GM19372 (cell line): Measurements from ENCODE around the gene GABARAPL1.
"Not testable (repeated sequence)": the region's sequence is repeated elsewhere in the genome, so short reads cannot be mapped to it uniquely, and the experiment has no call there.

Source experiments
- ATAC-seq: cut with Tn5 transposase; IDR thresholded peaks from one replicate; pipeline ENCODE4 v1.9.1; 2021; ENCODE audit warnings: mild to moderate bottlenecking, low read depth, moderate library complexity; ENCODE audit not compliant: unreplicated experiment

GABARAPL1 gene

DNA sequence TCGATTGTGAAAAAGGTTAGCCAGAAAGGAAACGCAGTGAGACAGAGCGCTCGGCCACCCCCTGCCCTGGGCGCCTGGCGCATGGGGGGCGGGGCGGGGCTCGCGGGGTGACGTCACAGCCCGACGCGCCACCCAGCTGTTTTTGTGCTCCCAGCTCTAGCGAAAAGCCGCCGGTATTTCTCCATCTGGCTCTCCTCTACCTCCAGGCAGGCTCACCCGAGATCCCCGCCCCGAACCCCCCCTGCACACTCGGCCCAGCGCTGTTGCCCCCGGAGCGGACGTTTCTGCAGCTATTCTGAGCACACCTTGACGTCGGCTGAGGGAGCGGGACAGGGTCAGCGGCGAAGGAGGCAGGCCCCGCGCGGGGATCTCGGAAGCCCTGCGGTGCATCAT is at the start of gene GABARAPL1:
TSS of gene GABARAPL1 (plus strand) at position 139 of the 393 bp plus-strand sequence. CDS start at position 392, 253 bp downstream.
- ATAC-seq = peak; percentile 54

- no peak for ATAC-seq
Observed at GRCh38 chr12:10163084-10163483, 49.6 kb upstream of the GABARAPL1 start.

- no peak for ATAC-seq
Observed at GRCh38 chr12:10165421-10165820, 47.3 kb upstream of the GABARAPL1 start.

DNA sequence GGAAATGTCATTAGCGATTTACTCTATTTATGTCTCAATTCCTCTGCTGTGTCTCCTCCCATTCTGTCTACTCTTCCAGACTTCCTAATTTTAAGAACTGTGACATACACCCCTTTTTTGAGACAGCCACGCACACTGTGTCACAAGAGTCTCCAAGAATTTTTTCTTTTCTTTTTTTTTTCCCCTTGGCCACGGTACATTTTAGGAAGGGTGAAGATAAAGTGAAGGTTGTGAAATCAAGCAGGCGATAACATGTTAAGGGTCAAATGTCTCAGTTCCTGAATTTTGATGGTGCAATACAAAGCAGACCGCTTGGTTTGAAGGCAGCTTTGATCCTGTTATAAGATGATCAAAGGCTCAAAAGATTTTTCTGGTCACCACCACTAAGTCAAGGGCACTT is 45.1 kb upstream of the GABARAPL1 start:
- no peak for ATAC-seq

- ATAC-seq = no peak
Observed at GRCh38 chr12:10169104-10169503, 43.6 kb upstream of the GABARAPL1 start.

GRCh38 chr12:10170216-10170615 is 42.5 kb upstream of the GABARAPL1 start:
- ATAC-seq = no peak

DNA sequence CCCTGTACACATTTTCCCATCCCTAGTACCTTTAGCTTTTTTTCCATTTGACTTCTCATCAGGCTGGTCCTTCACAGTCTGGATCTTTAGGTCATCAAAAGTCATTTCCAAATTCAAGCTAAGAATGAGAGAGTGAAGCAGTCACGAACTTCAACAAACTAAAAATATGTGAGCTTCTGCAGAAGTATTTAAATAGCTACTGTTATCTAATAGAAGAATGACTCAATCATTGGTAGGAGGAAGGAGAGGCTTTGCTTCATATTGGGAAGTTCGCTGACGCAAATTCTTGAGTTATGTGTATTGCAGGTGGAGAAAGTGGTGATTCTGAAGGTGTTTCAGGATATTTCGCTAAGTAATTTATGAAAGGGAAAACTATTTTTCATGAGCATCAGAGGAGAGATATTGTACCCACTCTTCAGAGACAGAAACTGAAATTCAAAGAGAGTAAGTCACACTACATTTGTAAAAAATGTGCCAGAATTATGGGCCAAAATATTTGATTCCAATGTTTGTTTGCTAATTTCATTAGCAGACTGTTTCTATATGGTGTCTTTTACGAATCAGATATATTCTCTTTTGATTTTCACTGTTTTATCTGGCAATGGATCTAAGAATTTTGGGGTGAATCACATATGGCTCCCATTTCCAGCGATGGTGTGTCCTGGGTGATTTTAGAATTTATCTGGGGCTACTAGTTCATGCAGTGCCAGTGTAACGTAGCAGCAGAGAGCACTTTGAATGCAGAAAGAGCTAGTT is 40.5 kb upstream of the GABARAPL1 start, which contains the start of gene OLR1:
TSS of gene OLR1 (minus strand) at position 160 of the 756 bp plus-strand sequence. CDS start at position 105, 55 bp downstream.
- ATAC-seq = no peak

DNA sequence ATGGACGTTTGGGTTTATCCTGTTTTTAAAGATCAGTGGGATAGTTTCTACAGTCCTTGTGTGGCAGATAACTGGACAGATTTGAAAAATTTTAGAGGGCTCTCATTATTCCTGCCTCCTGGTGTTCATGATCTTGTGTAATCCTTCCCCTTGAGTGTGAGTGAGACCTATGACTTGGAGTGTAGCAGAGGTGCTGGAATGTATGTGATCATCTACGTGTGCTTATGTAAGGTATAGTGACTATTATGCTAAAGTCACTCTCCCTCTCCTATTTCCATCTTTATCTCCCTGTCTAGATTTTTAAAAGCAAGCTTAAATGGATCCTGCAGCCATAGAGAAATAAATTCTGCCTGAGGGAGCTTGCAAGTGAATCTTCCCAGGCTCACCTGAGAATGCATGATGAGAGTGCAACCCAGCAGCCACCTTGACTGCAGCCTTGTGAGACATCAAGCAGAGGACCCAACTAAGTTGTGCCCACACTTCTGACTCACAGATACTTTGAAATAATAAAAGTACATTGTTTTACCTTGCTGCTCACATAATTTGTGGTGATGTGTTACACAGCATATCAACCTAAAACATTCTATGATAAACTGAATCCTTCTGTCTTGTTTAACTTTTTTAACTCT is 37.6 kb upstream of the GABARAPL1 start:
- ATAC-seq = no peak

DNA sequence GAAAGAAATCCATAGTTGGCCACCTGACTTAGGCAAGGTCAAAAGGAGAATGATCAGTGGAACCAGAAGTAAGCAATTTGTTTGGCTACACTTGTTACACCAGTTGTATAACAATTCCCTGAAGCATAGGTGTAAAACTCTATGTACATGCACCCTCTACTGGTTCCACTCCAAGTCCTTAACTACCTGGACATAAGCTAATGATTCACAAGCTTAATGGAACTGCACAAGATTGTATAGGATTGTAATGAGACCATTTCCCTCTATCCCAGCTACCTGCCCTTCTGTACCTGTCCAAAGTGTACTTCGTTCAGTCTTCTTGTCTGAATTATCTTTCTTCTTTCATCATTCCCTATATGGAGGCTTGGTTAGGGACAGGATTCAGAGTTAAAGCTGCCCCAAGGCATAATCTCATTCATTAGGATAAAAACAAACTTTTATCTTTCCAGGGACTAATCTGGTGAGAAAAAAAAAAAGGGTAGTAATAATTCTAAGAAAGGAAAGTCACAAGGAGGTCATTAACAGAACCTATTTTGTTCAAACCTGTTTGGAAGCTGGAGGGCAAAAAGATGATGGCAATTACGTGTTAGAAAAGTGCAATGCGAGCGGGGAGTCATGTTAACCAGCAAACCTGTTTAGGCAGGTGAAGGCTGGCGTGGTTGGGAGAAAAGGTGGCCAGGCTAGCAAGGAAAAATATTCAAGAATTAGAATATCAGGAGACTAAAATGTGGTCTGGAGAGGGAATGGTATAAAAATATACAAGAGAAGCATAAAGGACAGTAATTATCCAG is 36.6 kb upstream of the GABARAPL1 start:
- ATAC-seq = no peak

- no peak for ATAC-seq
Observed at GRCh38 chr12:10178821-10179220, 33.9 kb upstream of the GABARAPL1 start, which contains the start of gene TMEM52B. TMEM52B (plus strand) TSS chr12:10179032; CDS start chr12:10179575, 543 bp downstream.

DNA sequence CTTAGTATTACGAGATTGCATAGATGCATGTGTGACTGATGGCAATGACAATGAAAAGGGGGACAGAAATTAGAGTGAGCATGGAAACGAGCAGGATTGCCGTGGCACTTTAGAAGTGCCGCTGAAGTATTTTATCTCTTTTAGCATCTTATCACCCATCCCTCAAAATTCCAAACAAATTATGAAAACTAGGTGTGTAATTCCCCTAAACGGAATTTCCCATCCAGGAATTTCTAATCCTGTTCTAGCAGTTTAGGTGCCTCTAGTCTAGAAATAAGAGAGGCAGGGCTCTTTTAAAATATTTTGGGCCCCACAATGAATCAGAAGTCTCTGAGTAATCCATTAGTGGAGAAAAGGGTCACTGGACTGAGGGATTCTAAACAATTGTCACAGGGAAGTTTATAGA is 32.9 kb upstream of the GABARAPL1 start:
- no peak for ATAC-seq

- ATAC-seq = no peak
Observed at GRCh38 chr12:10182354-10183049, 30.2 kb upstream of the GABARAPL1 start.

- no peak for ATAC-seq
Observed at GRCh38 chr12:10184261-10184843, 28.3 kb upstream of the GABARAPL1 start.

DNA sequence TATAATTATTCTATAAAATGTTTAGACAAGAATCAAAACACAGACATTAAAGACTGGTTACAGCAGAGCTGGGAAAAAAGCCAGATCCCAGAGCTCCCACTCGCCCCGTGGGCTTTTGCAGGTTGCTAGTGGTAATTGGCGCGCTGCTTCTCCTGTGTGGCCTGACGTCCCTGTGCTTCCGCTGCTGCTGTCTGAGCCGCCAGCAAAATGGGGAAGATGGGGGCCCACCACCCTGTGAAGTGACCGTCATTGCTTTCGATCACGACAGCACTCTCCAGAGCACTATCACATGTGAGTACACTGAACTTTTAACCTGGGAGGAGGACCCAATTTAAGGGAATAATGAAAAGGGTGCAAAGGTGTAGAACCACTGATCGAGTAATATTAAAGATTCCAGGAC is 26.4 kb upstream of the GABARAPL1 start:
- no peak for ATAC-seq

DNA sequence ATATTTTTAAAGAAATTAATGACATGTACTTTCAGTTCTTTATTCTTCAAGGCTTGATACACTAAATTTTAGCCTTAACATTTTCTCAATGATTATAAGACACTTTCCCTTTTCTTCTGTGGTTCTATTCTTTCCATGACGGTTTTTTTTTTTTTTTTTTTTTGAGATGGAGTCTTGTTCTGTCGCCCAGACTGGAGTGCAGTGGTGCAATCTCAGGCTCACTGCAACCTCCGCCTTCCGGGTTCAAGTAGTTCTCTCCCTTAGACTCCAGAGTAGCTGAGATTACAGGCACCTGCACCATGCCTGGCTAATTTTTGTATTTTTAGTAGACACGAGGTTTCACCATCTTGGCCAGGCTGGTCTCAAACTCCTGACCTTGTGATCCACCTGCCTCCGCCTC is 25.7 kb upstream of the GABARAPL1 start:
- not testable (repeated sequence) for ATAC-seq

- ATAC-seq = no peak
Observed at GRCh38 chr12:10189653-10190052, 23.0 kb upstream of the GABARAPL1 start.

GRCh38 chr12:10190558-10191388 is 21.9 kb upstream of the GABARAPL1 start:
- ATAC-seq = peak; percentile 86

- ATAC-seq = no peak
Observed at GRCh38 chr12:10191865-10192264, 20.8 kb upstream of the GABARAPL1 start.

GRCh38 chr12:10194160-10194670 is 18.5 kb upstream of the GABARAPL1 start:
- no peak for ATAC-seq
